GM21619 (cell line): ENCODE measurements around the gene P2RX3.
"Not testable (repeated sequence)": the region's sequence is repeated elsewhere in the genome, so short reads cannot be mapped to it uniquely, and the experiment has no call there.

Experiments used
- ATAC-seq: cut with Tn5 transposase; IDR thresholded peaks from one replicate; pipeline ENCODE4 v1.9.1; 2021; ENCODE audit not compliant: unreplicated experiment

Gene P2RX3

DNA sequence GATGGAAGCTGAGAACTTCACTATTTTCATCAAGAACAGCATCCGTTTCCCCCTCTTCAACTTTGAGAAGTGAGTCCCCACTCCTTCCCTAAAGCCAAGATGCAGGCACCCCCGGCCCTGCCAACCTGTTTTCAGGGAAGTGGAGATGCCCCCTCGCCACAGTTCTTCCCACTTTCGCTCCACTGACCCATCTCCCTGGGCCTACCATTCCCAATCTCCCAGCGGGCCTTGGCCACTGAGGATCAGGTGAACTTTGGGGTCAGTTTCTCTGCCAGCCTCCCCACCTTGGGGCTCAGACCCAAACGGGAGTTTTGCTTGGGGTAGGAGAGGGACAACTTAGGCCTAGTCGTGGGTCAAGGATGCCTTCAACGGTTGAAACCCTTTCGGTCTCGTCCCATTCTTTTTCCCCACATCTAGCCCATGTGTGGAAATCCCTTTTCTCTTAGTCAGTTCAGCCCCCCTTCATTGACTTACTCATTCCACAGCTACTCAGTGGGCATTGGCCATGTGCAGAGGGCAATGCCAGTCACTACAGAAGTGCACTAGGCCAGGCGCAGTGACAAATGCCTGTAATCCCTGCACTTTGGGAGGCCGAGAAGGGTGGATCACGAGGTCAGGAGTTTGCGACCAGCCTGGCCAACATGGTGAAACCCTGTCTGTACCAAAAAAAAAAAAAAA is 10.6 kb downstream of the P2RX3 start:
- ATAC-seq = no peak

DNA sequence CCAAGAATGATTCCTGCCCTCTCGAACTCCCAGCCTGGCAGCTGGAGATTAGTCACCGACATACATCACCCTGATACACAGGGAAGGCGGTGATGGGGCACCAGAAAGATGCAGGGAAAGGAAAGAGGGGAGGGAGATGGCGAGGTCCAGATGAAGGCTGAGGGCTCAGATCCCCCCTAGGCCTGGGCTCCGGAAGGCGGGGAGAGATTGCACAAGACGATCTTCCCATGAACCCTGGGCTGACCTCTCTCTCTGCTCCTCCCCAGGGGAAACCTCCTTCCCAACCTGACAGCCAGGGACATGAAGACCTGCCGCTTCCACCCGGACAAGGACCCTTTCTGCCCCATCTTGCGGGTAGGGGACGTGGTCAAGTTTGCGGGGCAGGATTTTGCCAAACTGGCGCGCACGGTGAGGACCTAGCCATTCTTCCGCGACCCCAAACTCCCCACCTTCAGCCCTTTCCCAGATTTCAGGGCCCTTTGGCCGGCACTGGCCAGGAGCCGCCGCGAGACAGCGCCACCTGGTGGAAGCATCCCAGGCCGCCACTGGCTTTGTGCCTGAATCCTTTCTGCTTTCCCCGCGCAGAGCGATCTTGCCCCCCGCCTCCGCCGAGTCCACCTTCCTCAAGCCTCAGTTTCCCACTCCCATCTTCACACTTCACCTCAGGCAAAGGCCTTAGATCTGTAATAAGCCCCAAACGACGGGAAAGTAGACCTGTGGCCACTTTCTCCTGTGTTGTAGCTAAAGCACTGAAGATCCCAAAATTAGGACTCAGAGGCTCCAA is 11.5 kb downstream of the P2RX3 start:
- no peak for ATAC-seq

DNA sequence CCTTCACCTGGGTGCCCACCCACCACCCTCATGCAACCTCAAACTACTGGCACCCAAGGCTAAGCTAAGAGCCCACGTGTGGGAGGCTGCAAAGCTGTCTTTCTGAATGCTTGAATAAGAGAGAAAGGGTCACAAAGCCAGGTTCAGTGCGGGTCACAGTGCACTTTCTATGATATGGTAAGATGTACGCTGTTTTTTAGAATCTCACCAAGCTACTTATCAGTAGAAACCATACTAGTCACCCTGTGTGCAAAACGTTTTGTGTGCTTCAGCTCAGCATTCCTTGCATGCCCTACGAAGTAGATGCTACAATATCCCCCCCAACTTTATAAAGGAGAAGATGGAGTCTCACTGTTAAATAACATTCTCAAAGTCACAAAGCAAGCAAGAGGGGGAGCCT is 14.9 kb downstream of the P2RX3 start:
- no peak for ATAC-seq

DNA sequence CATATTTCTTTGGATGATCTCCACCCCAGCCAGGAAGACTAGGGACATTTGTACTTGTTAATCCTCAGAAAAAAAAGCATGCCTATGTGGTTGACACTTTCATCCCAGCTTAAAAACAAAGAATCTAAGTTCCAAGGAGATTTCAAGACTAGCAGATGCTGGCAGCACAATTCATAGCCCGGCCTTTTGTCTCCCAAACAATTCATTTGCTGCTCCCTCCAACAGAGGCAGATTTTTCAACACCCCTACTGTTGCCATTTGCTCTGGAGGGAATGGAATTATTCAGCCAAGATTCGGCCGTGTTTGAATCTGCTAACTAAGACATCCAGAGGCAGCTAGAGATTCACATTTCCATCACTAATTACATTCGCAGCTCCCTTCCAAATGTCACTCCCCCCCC is 15.3 kb downstream of the P2RX3 start:
- no peak for ATAC-seq

DNA sequence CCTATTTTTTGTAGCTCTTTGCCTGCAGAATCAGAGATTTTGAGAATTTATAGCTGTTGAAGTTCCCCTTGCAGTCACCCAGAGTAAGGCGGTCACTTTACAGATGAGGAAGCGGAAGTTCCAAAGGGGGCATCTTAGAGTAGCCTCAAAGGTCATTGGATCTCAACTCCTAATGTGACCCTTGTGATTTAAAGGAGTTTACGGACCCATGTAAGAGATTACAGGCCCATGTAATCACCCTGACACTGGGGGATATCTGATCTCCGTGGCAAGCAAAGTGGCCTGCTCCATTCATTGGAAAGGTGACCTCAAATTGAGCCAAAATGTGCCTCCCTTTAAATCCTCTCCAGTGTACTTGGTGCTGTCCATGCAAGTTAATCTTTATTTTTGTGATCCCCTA is 15.7 kb downstream of the P2RX3 start:
- ATAC-seq = no peak

DNA sequence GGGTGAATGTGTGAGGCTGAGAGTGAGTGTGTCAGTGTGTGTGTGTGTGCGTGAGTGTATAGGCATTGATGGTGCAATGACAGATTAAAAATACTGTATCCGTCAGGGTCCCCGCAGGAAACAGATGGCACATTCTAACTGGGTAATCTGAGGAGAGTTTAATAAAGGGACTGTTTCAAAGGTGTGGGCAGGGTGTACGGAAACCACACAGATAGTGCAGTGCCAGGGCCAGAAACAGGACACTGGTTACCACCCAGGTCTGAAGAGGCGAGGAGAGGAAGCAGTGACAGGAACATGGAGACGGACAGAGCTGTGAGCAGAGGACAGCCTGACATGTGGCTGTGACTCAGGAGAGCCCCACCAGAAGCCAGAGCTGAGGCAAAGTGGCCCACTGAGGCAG is 16.5 kb downstream of the P2RX3 start:
- no peak for ATAC-seq

DNA sequence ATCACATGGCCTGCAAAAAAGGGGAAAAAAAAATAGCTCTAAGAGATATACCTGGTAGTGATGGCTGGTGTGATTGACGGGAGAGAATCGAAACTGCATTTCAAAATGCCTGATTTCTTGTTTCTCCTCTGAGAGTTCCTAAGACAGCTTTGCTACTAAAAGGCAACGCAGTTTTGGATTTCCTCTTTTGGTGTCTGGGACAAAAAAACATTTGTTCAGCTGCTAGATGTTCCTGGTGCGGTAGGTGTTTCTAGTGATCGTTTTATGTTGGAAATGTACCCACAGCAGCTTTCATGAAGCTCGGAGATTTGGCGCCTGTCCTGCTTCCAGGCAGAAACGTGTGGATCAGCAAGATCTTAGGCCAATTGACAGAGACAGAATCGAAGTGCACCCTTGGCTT is 18.1 kb downstream of the P2RX3 start:
- no peak for ATAC-seq

DNA sequence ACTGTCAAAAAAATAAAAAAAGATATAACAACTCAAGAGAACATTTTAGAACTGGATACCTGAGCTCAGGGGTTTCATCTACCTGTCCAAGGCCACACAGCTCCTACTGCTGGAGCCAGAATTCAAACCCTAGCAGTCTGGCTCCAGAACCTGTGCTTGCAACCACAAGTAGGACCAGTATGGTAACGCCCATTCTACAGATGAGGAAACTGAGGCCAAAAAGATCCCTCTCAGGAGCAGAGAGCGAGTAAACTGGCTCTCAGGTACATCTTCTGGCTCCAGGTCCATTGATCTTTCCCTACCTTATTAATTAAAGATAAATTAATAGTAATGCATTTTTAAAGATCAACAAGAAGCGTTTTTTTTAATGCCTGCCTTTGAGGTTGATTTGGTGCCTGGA is 19.2 kb downstream of the P2RX3 start:
- ATAC-seq = no peak

DNA sequence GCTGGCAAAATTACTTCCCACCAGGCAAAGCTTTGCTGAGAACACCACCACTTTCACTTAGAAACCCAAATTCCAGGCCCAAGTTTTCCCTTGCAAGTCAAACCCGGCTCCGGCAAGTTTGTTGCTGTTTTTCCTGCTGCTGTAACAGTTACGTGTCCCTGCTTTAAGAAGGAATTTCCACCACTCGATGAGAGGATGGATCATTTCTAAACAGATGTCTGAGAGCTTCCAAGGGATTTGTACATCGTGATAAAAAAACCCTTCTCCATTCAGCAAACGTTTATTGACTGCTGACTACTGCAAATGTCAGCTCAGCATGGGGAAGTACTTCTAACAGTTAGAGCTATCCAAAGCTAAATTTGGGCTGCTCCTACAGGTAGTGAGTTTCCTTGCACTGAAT is 19.7 kb downstream of the P2RX3 start:
- ATAC-seq = no peak

DNA sequence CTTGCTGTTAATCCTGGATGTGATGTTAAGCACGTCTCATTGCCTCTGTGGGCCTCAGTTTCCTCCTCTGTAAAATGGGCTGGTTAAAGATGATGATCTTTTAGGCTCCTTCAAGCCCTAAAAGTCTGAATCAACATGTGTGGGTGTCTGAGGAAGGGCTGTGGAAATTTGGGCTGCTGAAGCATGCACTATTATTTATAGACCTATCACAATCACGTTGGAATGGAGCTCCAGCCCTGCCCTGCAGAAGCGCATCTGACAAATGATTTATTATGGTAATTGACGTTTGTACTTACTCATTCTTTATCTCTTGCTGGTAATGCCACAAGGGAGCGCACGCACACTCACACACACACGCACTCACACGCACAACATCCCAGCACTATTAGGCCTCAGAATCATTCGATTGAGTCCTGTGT is 20.4 kb downstream of the P2RX3 start:
- no peak for ATAC-seq

DNA sequence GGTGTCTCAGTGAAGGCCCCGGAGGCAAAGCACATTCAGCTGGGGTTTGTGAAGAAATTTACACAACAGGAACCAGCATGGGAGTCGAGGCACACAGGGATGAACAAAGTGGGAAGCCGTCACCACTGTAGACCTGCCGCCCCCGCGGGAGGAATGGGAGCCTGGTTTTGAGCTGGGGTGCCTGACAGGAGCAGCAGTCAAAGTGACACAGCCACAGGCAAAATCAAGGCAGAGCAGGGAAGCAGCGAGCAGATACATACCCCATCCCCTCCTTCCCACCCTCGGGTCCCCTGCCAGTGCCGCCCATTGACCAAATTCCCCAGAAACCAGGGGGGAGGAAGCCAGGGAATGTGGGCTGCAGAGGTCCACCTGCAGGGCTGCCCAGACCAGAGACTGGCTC is 20.8 kb downstream of the P2RX3 start:
- no peak for ATAC-seq

DNA sequence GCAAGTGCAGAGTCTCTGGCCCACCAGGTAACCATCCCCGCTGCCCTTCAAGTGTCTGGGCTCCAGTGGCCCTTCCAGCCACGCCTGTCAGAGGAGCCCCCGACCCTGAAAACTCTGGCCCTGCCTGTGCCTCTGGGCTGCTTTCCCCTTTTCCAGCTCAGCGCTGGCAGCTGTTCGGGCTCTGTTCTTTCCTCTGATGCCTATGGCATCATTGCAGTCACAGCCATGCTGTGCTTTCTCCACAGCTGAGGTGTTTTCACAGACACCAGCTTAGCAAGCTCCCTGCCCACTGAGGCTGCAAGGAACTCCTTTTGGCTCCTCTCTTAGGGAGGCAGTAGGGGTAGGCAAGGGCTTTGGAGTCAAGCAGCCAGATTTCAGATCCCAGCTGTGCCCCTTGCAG is 21.2 kb downstream of the P2RX3 start:
- ATAC-seq = no peak

DNA sequence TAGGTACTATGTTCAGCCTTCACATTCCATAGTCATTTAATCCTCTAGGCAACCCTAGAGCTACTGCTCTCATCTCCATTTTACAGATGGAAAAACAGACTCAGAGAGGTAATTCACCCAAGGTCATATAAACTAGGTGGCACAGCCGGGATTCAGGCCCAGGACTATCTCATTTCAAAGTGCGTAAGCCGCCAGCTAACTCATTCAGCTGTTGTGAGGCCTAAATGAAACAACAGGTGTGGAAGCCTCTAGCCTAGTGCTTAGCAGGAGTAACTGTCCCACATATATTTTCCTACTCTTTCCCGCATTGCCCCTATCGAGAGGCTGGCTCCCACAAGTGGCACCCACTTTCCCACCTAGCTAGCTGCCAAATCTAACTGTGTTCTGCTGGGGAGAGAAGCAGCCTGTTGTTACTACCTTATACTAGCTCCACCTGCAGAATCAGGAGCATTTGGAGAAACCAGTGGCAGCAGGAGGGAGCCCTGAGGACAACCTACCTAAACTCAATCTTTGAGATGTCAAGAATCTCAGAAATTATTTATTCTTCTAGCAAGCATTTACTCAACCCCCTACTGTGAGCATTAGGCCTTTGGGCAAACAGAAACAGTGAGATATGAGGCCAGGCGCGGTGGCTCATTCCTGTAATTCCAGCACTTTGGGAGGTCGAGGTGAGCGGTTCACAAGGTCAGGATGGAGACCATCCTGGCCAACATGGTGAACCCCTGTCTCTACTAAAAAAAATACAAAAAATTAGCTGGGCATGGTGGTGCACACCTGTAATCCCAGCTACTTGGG is 21.9 kb downstream of the P2RX3 start:
- ATAC-seq = no peak

DNA sequence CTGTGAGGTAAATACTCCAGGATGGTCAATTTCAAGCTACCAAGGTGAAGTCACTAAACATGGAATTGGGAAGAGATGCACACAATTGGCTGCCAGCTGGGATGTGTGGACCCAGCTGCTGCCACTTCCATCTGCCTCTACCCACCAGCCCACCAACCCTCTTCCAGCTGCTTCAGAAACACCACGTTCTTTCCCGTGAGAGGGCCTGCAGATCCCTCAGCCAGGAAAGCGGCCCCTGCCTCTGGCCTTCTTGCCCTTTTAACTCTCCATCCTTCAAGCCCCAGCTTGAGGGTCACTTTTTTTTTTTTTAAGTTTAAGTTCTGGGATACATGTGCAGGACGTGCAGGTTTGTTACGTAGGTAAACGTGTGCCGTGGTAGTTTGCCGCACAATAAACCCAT is 22.8 kb downstream of the P2RX3 start:
- ATAC-seq = no peak

DNA sequence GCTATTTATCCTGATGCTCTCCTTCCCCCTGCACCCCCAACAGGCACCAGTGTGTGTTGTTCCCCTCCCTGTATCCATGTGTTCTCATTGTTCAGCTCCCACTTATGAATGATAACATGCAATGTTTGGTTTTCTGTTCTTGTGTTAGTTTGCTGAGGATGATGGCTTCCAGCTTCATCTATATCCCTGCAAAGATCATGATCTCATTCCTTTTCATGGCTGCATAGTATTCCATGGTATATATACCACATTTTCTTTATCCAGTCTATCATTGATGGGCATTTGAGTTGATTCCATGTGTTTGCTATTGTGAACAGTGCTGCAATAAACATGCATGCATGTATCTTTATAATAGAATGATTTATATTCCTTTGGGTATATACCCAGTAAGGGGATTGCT is 23.3 kb downstream of the P2RX3 start:
- not testable (repeated sequence) for ATAC-seq

DNA sequence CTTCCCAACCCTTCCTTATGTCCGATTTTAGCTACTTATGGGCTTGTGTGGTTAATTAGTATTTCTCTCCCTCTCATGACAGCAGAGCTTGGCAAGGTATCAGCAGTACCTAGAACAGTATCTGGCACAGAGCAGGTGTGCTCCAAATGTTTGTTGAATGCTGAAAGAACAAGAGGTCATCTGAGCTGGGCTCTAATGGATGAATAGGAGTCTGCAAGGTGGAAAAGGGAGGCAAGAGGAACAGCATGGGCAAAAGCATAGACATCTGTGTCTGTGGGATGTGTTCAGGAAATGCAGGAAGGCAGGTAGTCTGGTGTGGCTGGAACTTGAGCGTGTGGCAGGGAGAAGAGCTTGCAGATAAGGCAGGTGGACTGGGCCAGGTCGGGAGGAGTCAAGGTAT is 23.8 kb downstream of the P2RX3 start:
- no peak for ATAC-seq

DNA sequence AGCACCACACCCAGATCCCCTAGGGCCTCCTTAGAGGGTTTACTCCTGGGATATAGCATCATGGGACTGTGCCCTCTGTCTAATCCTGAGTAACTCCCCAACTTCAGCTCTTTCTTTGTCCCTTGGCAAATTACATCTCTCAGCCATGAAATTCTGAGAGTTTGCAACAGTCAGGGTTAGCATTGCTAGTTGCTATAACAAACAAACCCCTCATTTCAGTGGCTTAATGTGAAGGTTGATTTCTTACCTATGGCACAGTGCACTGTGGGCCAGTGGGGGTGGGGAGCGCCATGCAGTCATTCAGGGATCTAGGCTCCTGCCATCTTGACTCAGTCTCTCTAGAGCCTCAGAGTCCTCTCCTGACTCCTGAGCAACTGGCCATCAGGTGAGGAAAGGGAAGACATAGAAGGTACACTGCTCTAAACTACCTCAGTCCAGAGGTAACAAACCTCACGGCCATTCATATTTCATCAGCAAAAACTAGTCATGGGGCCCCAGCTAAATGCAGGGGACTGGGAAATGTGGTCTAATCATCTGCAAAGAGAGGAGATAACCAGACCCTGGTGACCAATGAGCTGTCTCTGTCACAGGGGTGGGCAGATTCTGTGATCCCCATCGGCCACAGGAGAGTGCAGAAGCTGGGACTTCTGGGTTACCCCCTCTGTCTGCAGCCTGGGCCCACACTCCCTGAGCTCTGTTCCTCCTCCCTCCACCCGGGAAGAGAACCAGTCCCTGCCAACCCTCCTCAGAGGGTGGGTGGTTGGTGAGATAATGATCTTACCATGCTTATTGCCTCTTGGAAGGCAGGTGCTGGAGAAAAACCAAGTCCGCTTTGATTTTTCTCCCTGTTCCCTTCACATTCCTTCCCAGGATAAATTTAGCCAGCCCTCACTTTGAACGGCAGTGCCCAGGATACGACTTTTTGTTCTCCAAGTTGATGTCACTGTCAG is 25.3 kb downstream of the P2RX3 start:
- ATAC-seq = no peak

DNA sequence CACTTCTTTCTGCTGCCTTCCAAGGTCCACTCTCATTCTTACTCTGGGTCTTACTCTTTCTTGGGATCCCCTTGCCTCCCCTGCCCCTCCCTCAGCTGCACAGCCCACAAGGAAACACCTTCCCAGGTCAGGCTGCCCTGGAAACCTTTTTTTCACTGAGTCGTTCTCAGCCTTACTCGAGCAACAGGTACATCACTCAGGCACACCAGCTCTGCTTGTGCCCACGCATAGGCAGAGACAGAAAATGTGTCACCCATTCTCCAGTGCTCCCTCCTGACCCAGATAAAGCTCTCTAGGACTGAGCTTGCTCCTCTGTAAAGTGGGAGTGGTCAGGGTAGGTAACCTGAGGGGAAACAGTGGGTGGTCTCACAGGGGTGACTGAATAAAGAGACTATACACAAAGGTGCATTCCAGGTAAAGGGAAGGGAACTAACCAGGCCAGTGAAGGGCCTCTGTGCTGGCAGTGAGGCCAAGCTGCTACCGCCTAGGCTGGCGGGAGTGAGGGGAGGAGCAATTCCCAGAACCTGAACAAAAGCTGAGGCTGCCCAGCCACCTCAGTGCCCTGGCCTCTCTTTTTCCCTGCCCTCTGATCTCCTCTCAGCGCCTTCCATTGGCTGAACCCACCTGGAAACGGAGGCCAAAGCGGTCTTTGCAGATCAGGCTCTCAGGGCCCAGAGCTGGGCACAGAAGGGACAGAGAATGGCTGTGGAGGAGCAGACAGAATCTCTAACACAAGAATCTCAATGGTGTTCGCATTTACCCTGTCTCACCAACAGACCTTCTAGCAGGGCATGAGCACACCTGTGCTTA is 26.9 kb downstream of the P2RX3 start:
- no peak for ATAC-seq

DNA sequence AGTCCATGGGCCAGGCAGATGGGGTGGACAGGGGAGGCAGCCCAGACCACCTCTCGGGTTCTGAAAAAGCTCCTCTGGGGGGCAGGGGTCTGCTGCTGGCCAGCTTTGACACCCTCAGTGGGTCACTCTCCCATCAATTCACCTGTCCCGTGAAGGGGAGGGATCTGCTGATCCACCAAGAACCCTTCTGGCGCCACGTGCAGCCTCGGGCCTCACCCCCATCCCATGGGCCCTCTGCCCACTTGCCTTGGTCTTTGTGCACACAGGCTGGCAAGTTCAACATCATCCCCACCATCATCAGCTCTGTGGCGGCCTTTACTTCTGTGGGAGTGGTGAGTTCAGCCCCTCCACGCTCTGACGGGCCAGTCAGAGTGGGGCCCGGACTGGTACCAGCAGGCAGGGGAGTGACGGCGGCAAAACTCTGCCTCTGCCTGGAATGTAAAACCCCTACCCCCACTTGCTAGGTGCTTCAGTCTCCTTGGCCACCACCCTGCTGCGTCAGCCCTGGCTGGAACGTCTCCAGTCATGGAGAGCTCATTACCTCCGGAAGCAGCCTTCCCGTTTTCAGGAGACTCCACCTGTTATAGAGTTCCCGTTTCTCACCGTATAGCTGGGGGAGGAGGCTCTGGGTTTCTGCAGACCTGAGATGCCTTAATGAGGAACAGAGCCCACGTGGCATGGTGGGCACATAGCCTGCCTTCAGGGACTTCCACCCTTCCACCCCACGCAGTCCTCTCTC is 30.1 kb downstream of the P2RX3 start:
- ATAC-seq = no peak
